HG03558 (cell line): ENCODE measurements around the gene RANBP3.
"Not testable (repeated sequence)": the region's sequence is repeated elsewhere in the genome, so short reads cannot be mapped to it uniquely, and the experiment has no call there.

Experiments
- ATAC-seq: cut with Tn5 transposase; IDR thresholded peaks from one replicate; pipeline ENCODE4 v1.9.1; 2021; ENCODE audit warnings: moderate number of reproducible peaks; ENCODE audit not compliant: unreplicated experiment; ENCODE audit errors: extremely low read depth

RANBP3 gene

GRCh38 chr19:5967994-5968430 is 9.9 kb downstream of the RANBP3 start:
- no peak for ATAC-seq

- ATAC-seq = no peak
Measured at GRCh38 chr19:5967571-5967970, 10.4 kb downstream of the RANBP3 start.

- ATAC-seq = no peak
Measured at GRCh38 chr19:5966941-5967340, 11.0 kb downstream of the RANBP3 start.

GRCh38 chr19:5966215-5966614 is 11.7 kb downstream of the RANBP3 start:
- ATAC-seq = no peak

- no peak for ATAC-seq
Measured at GRCh38 chr19:5964816-5965565, 12.9 kb downstream of the RANBP3 start.

GRCh38 chr19:5963855-5964254 is 14.1 kb downstream of the RANBP3 start:
- ATAC-seq = no peak

- not testable (repeated sequence) for ATAC-seq
Measured at GRCh38 chr19:5963259-5963658, 14.7 kb downstream of the RANBP3 start.

GRCh38 chr19:5961969-5962945 is 15.7 kb downstream of the RANBP3 start:
- ATAC-seq = no peak

- ATAC-seq = not testable (repeated sequence)
Measured at GRCh38 chr19:5961641-5961968, 16.3 kb downstream of the RANBP3 start.

- ATAC-seq = no peak
Measured at GRCh38 chr19:5960005-5961001, 17.6 kb downstream of the RANBP3 start.

GRCh38 chr19:5959260-5960004 is 18.5 kb downstream of the RANBP3 start:
- no peak for ATAC-seq

GRCh38 chr19:5958851-5959122 is 19.2 kb downstream of the RANBP3 start:
- no peak for ATAC-seq

GRCh38 chr19:5958074-5958850 is 19.7 kb downstream of the RANBP3 start:
- no peak for ATAC-seq

- no peak for ATAC-seq
Measured at GRCh38 chr19:5957170-5957569, 20.8 kb downstream of the RANBP3 start.

- ATAC-seq = no peak
Measured at GRCh38 chr19:5956728-5957127, 21.2 kb downstream of the RANBP3 start.

- no peak for ATAC-seq
Measured at GRCh38 chr19:5956323-5956722, 21.6 kb downstream of the RANBP3 start.

- no peak for ATAC-seq
Measured at GRCh38 chr19:5955636-5955935, 22.4 kb downstream of the RANBP3 start.

GRCh38 chr19:5954293-5954692 is 23.6 kb downstream of the RANBP3 start:
- no peak for ATAC-seq

- ATAC-seq = no peak
Measured at GRCh38 chr19:5953680-5954213, 24.2 kb downstream of the RANBP3 start.
